Spleen (tissue), 7 donors: ENCODE results near the gene NAALADL2.

Source experiments
- CTCF ChIP-seq, 11 experiments: fragments of 200-600 bp in 7 of 11; fragments of 450-650 bp in 4 of 11; sonication (generic) in 4 of 11; IDR thresholded peaks in 8 of 11; conservative IDR thresholded peaks in 3 of 11; 1 replicate in 7 of 11; 2 replicates in 4 of 11; pipeline versions ENCODE4 v1.4.0 to v1.8.0; 2016 to 2021; ENCODE audit warnings: antibody characterized with exemption in 11 of 11, inconsistent platforms in 4 of 11, mild to moderate bottlenecking in 1 of 11
- POLR2A ChIP-seq, 3 donors: fragments of 450-650 bp; IDR thresholded peaks; one replicate each; pipeline ENCODE4 v1.5.1; 2017; ENCODE audit warnings: antibody characterized with exemption in 3 of 3, mild to moderate bottlenecking in 1 of 3
- donor health status: DM: no; HTN: no; CAD: no; lungs with moderate emphysema.
- donor health status: DM: no; HTN: no; CAD: no.
- donor health status: DM: no; HTN: no; CAD: no.

- TF ChIP-seq CTCF (IDR thresholded peaks at IDR 0.05 in 8 of 11, conservative IDR thresholded peaks at IDR 0.05 in 3 of 11): no peak
- TF ChIP-seq POLR2A (IDR thresholded peaks at IDR 0.05): no peak
Observed at GRCh38 chr3:175777495-175777894, 918.4 kb downstream of the NAALADL2 start.
